ENCODE results near the gene BLCAP. TPM values are rescaled to one million over a fixed set of nuclear protein-coding genes. Genes with fewer than 3 reads are reported as not detected.

Gene BLCAP
- total and polyA plus RNA-seq, 2 experiments from 2014 or later = 65.8 to 71.9 TPM

GRCh38 chr20:37564016-37564387 is 36.3 kb upstream of the BLCAP start:
- DNase-seq (ENCODE audit: low spot score) = no peak
- H3K27me3 ChIP-seq = peaks cover 3% of the 10 kb centered on the region
- WGBS (ENCODE audit: low lambda C conversion rate, missing lambda C conversion rate) = 51% methylated on average over 19 of the region's 19 CpGs

GRCh38 chr20:37562695-37563480 is 35.2 kb upstream of the BLCAP start:
- H3K27ac ChIP-seq = no peak overlapping the region
- no peaks in the 10 kb centered on the region for H3K79me2 ChIP-seq
- peaks cover 3% of the 10 kb centered on the region for H3K27me3 ChIP-seq
- whole genome bisulfite sequencing (ENCODE audit: low lambda C conversion rate, missing lambda C conversion rate) = 61% methylated on average over 3 of the region's 3 CpGs
- H3K36me3 ChIP-seq (replicated peaks; ENCODE audit: insufficient read depth, low read depth) = no peaks in the 10 kb centered on the region
- H2AFZ ChIP-seq = no peak overlapping the region
- H3K4me2 ChIP-seq = no peak overlapping the region
- H3K4me1 ChIP-seq (ENCODE audit: insufficient read depth) = peaks cover 4% of the 10 kb centered on the region
- H3K9me3 ChIP-seq (ENCODE audit: low read depth) = no peaks in the 10 kb centered on the region
- no peak overlapping the region for H3K4me3 ChIP-seq
- DNase-seq (ENCODE audit: low spot score) = no peak
- H4K20me1 ChIP-seq (ENCODE audit: insufficient read depth, poor library complexity, severe bottlenecking) = no peaks in the 10 kb centered on the region
- H3K9me2 ChIP-seq (replicated peaks; ENCODE audit: insufficient read depth) = no peaks in the 10 kb centered on the region
- no peak for TF ChIP-seq EZH2 (IDR thresholded peaks at IDR 0.05; ENCODE audit: borderline replicate concordance)
- TF ChIP-seq EZH2phosphoT487 (IDR thresholded peaks at IDR 0.05; ENCODE audit: low read depth, severe bottlenecking, unreplicated experiment) = no peak
- no peak for TF ChIP-seq CTCF (IDR thresholded peaks at IDR 0.05; ENCODE audit: poor library complexity)

More at GRCh38 chr20:37564016-37564387, 36.3 kb upstream of the BLCAP start:
- Histone ChIP-seq H3K4me2 (peak overlapping the region; percentile 68), H4K20me1 (ENCODE audit: insufficient read depth, poor library complexity, severe bottlenecking) (no peaks in the 10 kb centered on the region), H3K9me3 (ENCODE audit: low read depth) (no peaks in the 10 kb centered on the region), H2AFZ (peak overlapping the region; percentile 71), H3K4me3 (no peak overlapping the region), H3K9me2 (replicated peaks; ENCODE audit: insufficient read depth) (no peaks in the 10 kb centered on the region), H3K27ac (no peak overlapping the region), H3K79me2 (no peaks in the 10 kb centered on the region), H3K4me1 (ENCODE audit: insufficient read depth) (peaks cover 4% of the 10 kb centered on the region), H3K36me3 (replicated peaks; ENCODE audit: insufficient read depth, low read depth) (no peaks in the 10 kb centered on the region)
- TF ChIP-seq CTCF (IDR thresholded peaks at IDR 0.05; ENCODE audit: poor library complexity) (no peak), EZH2phosphoT487 (IDR thresholded peaks at IDR 0.05; ENCODE audit: low read depth, severe bottlenecking, unreplicated experiment) (no peak), EZH2 (IDR thresholded peaks at IDR 0.05; ENCODE audit: borderline replicate concordance) (no peak)

- Histone ChIP-seq H3K27ac (no peak overlapping the region), H3K27me3 (peaks cover 3% of the 10 kb centered on the region), H3K36me3 (replicated peaks; ENCODE audit: insufficient read depth, low read depth) (no peaks in the 10 kb centered on the region), H3K9me3 (ENCODE audit: low read depth) (no peaks in the 10 kb centered on the region), H3K79me2 (no peaks in the 10 kb centered on the region), H3K9me2 (replicated peaks; ENCODE audit: insufficient read depth) (no peaks in the 10 kb centered on the region), H3K4me3 (no peak overlapping the region), H3K4me1 (ENCODE audit: insufficient read depth) (peaks cover 4% of the 10 kb centered on the region), H4K20me1 (ENCODE audit: insufficient read depth, poor library complexity, severe bottlenecking) (no peaks in the 10 kb centered on the region), H2AFZ (no peak overlapping the region), H3K4me2 (no peak overlapping the region)
- no peak for DNase-seq (ENCODE audit: low spot score)
- 86% methylated on average over 4 of the region's 4 CpGs for WGBS (ENCODE audit: low lambda C conversion rate, missing lambda C conversion rate)
- TF ChIP-seq EZH2 (IDR thresholded peaks at IDR 0.05; ENCODE audit: borderline replicate concordance) (no peak), CTCF (IDR thresholded peaks at IDR 0.05; ENCODE audit: poor library complexity) (no peak), EZH2phosphoT487 (IDR thresholded peaks at IDR 0.05; ENCODE audit: low read depth, severe bottlenecking, unreplicated experiment) (no peak)
Observed at GRCh38 chr20:37560629-37561028, 33.0 kb upstream of the BLCAP start.

Measured in hepatocyte (in vitro differentiated cells).